Measurements from ENCODE around the gene SMIM27.
"Not testable (repeated sequence)": the region's sequence is repeated elsewhere in the genome, so short reads cannot be mapped to it uniquely, and the experiment has no call there.

DNA sequence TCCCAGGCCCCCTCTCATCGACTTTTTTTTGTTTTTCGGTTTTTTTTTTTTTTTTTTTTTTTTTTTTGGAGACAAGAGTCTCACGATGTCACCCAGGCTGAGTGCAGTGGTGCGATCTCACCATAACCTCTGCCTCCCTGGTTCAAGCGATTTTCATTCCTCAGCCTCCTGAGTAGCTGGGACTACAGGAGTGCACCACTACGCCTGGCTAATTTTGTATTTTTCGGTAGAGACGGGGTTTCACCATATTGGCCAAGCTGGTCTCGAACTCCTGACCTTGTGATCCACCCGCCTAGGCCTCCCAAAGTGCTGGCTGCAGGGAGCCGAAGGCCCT is 27.6 kb upstream of the SMIM27 start:
- TF ChIP-seq, protein P1, sequence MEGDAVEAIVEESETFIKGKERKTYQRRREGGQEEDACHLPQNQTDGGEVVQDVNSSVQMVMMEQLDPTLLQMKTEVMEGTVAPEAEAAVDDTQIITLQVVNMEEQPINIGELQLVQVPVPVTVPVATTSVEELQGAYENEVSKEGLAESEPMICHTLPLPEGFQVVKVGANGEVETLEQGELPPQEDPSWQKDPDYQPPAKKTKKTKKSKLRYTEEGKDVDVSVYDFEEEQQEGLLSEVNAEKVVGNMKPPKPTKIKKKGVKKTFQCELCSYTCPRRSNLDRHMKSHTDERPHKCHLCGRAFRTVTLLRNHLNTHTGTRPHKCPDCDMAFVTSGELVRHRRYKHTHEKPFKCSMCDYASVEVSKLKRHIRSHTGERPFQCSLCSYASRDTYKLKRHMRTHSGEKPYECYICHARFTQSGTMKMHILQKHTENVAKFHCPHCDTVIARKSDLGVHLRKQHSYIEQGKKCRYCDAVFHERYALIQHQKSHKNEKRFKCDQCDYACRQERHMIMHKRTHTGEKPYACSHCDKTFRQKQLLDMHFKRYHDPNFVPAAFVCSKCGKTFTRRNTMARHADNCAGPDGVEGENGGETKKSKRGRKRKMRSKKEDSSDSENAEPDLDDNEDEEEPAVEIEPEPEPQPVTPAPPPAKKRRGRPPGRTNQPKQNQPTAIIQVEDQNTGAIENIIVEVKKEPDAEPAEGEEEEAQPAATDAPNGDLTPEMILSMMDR (IDR thresholded peaks at IDR 0.05) = not testable (repeated sequence)
- not testable (repeated sequence) for TF ChIP-seq POLR2A (IDR thresholded peaks at IDR 0.05)
